HG03575 (cell line): ENCODE results near the gene ZNF581.

Experiments used
- ATAC-seq: cut with Tn5 transposase; IDR thresholded peaks from one replicate; pipeline ENCODE4 v1.9.1; 2021; ENCODE audit not compliant: unreplicated experiment, insufficient number of reproducible peaks, low FRiP score; ENCODE audit errors: extremely low read depth

Gene ZNF581

DNA sequence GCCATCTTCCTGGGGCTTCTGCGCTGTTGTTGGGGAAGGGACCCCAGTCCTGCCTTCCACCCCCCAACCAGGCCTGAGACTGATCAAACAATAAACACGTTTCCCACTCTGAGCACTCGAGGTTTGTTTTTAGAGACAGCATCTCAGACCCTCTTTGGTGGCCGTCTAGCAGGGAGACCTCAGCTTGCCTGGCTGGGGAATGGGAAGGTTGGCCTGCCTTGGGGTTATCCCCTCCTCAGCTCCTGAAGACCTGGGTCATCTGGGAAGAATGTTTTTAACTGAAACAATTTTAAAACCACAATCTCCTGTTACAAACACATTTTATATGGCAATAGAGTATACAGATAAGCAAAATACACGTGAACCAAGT lies 2.0 kb downstream of the ZNF581 start:
- no peak for ATAC-seq

GRCh38 chr19:55646889-55647731 lies 3.7 kb downstream of the ZNF581 start:
- ATAC-seq, result no peak

DNA sequence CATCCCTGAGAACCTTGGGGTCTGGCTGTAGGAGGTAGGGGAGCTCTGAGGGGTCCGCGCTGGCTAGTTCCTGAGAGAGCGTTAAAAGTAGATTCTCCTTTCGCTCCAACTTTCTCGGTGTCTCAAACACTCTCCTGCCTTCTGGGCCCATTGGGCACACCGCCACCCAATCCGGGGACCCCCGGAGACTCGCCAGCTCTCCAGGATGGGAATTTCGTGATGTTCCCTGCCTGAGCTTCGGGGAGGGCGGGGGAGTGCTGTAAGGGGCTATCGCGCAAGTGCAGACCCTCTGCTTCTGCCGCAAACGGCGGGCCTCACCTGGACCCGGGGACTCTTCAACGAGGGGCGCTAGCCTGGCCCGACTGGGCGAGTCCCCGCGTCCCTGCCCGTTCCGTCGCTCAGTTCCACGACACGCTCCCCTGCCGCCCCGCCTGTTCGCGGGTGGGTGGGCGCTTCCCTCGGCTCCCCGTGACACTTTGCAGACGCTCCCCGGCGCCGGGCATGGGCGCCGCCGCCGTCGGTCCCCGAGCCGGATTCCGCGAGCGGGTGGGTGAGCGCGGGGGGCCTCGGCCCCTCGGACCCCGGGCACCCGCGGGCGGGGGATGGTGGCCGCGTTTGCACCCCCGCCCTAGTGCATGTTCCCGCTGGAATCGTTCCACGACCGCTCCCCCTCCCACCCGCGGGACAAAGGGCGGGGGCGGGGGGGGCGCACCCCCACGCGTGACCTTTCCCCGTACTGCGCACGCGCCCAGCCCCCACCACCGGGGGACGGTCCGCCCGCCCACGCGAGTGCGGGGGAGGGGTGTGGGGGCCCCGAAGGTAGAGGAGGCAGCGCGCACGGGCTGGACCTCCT lies 4.5 kb downstream of the ZNF581 start, which contains the start of gene CCDC106:
CCDC106 (plus strand) TSS at position 481 of the 853 bp plus-strand sequence. CDS start 835 bp downstream, outside the sequence.
- ATAC-seq, result no peak

DNA sequence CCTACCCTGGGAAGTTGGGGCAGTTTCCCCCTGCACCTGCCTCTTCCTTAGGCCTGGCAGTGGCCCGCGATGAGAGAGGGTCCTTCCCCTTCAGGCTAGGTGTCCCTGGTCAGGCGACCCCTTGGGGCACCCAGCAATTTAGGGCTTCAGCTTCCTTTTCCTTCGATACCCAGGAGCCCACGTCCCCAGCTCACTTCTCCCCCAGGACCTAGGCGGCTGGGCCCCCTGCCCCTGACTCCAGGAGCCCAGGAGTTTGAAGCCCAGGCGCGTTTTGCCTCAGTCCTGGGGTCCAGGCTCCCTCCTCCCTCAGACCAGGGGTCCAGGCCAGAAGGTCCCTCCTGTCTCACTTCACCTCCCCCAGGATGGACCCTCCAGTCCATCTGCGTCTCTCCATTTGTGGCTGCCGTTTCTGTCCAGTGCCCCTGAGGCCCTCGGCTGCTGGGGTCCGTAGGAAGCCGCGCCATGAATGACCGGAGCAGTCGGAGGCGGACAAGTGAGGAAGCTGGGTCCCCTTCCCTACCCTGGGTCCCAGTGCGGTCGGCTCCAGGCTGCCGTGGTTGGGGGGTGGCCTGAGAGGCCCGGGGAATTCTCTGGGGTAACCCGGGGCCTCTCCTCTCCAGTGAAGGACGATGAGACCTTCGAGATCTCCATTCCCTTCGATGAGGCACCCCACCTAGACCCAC lies 5.3 kb downstream of the ZNF581 start:
- ATAC-seq, result no peak

- no peak for ATAC-seq
These were observed 6.0 kb downstream of the ZNF581 start for GRCh38 chr19:55649268-55650125.

DNA sequence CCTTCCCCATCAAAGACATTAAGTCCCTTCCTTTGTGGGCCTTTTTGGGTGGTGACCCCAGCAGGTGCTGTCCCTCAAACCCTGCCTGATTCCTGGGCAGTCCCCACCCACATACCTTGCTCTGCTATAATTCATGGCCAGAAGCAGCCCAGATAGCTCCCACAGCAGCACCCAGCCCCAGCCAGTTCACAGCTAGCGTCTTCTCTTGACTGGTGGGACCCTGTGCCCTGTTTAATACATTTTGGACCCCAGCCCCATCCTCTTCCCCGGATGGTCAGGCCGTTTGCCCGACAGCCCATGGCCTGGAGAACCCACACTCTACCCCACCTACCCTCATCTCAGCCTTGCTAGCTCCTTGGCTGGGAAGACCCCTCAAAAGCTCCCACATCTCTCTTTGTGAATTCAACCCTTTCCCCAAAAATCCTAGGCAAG lies 6.7 kb downstream of the ZNF581 start:
- ATAC-seq, result no peak

GRCh38 chr19:55650602-55651230 lies 7.3 kb downstream of the ZNF581 start:
- ATAC-seq, result no peak

DNA sequence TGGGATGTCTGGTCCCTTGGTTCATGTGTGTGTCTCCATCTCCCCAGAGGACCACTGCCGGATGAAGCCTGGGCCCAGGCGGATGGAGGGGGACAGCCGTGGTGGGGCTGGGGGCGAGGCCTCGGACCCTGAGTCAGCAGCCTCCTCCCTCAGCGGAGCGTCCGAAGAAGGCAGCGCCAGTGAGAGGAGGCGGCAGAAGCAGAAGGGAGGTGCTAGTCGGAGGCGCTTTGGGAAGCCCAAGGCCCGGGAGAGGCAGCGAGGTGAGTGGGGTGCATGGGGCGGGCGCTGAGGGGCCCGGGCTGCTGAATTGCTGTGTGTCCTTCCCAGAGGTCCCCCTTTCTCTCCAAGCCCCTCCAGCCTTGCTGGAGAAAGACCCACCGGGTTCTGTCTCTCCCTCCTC lies 7.8 kb downstream of the ZNF581 start:
- no peak for ATAC-seq

- no peak for ATAC-seq
These were observed 9.1 kb downstream of the ZNF581 start for GRCh38 chr19:55652311-55653128.

GRCh38 chr19:55653651-55654322 lies 10.3 kb downstream of the ZNF581 start:
- peak; percentile 28 for ATAC-seq

DNA sequence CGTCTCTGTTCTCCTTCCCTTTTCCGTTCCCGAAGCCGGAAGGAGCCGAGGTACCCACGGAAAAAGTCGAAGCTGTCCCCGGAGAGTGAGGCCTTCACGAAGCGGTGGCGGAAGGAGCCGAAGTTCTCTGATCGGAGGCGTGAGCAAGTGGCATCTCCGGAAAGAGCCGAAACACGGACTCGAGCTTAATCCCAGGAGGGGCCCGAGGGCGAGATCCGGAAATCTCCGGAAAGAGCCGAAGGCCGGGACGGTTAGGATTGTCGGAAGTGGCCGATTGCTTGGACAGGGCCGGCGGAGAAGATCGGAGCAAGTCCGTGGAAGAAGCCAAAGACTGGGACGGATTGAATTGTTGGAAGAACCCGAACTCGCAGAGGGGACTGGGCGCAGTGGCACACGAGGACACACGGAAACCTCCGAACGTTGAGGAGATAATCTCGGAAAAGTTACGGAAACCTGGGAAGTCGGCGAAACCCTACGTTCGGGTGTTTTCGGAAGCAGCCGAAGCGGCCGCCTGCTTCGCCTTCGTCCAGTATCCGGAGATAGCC lies 10.9 kb downstream of the ZNF581 start:
- peak; percentile 20 for ATAC-seq

- ATAC-seq, result peak; percentile 9
These were observed 11.6 kb downstream of the ZNF581 start, which contains the start of gene U2AF2 for GRCh38 chr19:55654868-55655647. Gene U2AF2 (plus strand): TSS chr19:55655035. CDS start chr19:55655105, 70 bp downstream.

DNA sequence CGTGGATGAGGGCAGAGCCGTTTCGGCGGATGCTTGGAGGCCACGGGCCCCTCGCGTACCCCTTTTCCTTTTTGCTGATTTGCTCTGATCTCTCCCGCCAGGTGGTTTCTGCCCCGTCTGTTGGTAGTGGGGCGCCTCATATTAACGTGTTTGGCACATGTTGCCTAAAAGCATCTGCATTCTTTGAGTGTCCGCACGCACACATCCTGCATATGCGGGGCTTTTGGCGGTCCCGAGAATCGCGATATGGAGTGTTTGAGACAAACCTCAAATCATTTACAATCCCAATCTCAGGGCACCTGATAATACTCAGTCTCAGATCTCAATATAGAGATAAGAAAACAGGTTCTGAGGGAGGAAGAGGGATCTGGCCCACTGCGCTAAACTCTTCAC lies 12.2 kb downstream of the ZNF581 start:
- no peak for ATAC-seq

- ATAC-seq, result no peak
These were observed 13.1 kb downstream of the ZNF581 start for GRCh38 chr19:55656552-55656951.

GRCh38 chr19:55656988-55657747 lies 13.7 kb downstream of the ZNF581 start:
- ATAC-seq, result no peak
